Mesenchymal stem cell (in vitro differentiated cells and primary cell): ENCODE results near the gene DNAH14.

Experiments
- DNase-seq: peaks from one replicate; pipeline ENCODE4 v3.0.0-alpha.2; 2013
- H2AFZ ChIP-seq: one replicate; pipeline ENCODE4 v1.6.1; 2013; ENCODE audit warnings: low read depth, mild to moderate bottlenecking, control low read depth, inconsistent platforms, low read length, moderate library complexity
- H2AK5ac ChIP-seq: 2 replicates; pipeline ENCODE4 v1.6.1; 2013; ENCODE audit warnings: low read length, moderate library complexity, mild to moderate bottlenecking, inconsistent platforms; ENCODE audit not compliant: severe bottlenecking
- H2BK120ac ChIP-seq: one replicate; pipeline ENCODE4 v1.6.1; 2013; ENCODE audit warnings: low read depth, mild to moderate bottlenecking, inconsistent platforms, low read length, moderate library complexity
- H2BK12ac ChIP-seq, 2 experiments: one replicate each; pipeline ENCODE4 v1.6.1; 2013; ENCODE audit warnings: inconsistent platforms in 2 of 2, low read length in 2 of 2, mild to moderate bottlenecking in 2 of 2, moderate library complexity in 2 of 2, control low read depth in 1 of 2
- H2BK15ac ChIP-seq: one replicate; pipeline ENCODE4 v1.6.1; 2013; ENCODE audit warnings: mild to moderate bottlenecking, low read depth, inconsistent platforms; ENCODE audit not compliant: poor library complexity, severe bottlenecking
- H2BK5ac ChIP-seq: 2 replicates; pipeline ENCODE4 v1.6.1; 2013; ENCODE audit warnings: low read depth, mild to moderate bottlenecking, low read length, control low read depth, inconsistent platforms; ENCODE audit not compliant: poor library complexity, severe bottlenecking
- H3K14ac ChIP-seq, 2 experiments: one replicate each; pipeline ENCODE4 v1.6.1; 2013; ENCODE audit warnings: inconsistent platforms in 2 of 2, low read length in 2 of 2, control low read depth in 1 of 2, mild to moderate bottlenecking in 1 of 2, moderate library complexity in 1 of 2
- H3K18ac ChIP-seq, 2 experiments: one replicate each; pipeline ENCODE4 v1.6.1; 2013; ENCODE audit warnings: inconsistent platforms in 2 of 2, low read length in 2 of 2, control low read depth in 1 of 2, low read depth in 1 of 2, mild to moderate bottlenecking in 1 of 2
- H3K23ac ChIP-seq, 2 experiments: one replicate each; pipeline ENCODE4 v1.6.1; 2013; ENCODE audit warnings: inconsistent platforms in 2 of 2, low read length in 2 of 2, mild to moderate bottlenecking in 2 of 2, moderate library complexity in 2 of 2, control low read depth in 1 of 2
- H3K27ac ChIP-seq: 2 replicates; pipeline ENCODE4 v1.5.1; 2013; ENCODE audit warnings: mild to moderate bottlenecking, moderate library complexity, low read length, control low read depth, inconsistent platforms; ENCODE audit not compliant: poor library complexity, severe bottlenecking
- H3K27me3 ChIP-seq, 2 experiments: 2 replicates each; pipeline versions ENCODE4 v1.6.1 to v1.7.0; 2013; ENCODE audit warnings: low read length in 2 of 2, mild to moderate bottlenecking in 2 of 2, moderate library complexity in 2 of 2, control low read depth in 1 of 2, inconsistent platforms in 1 of 2; ENCODE audit not compliant: control insufficient read depth in 1 of 2, insufficient read depth in 1 of 2
- H3K36me3 ChIP-seq, 2 experiments: 2 replicates each; pipeline versions ENCODE4 v1.6.1 to v1.7.0; 2013; ENCODE audit warnings: low read length in 2 of 2, control low read depth in 1 of 2, inconsistent platforms in 1 of 2, low read depth in 1 of 2, mild to moderate bottlenecking in 1 of 2; ENCODE audit not compliant: insufficient read depth in 2 of 2, control insufficient read depth in 1 of 2
- H3K4ac ChIP-seq, 2 experiments: one replicate each; pipeline ENCODE4 v1.6.1; 2013; ENCODE audit warnings: inconsistent platforms in 2 of 2, low read length in 2 of 2, mild to moderate bottlenecking in 2 of 2, moderate library complexity in 2 of 2, control low read depth in 1 of 2, low read depth in 1 of 2
- H3K4me1 ChIP-seq: 2 replicates; pipeline ENCODE4 v1.6.1; 2013; ENCODE audit warnings: low read depth, low read length, control low read depth; ENCODE audit not compliant: control insufficient read depth, insufficient read depth
- H3K4me2 ChIP-seq: 2 replicates; pipeline ENCODE4 v1.6.1; 2013; ENCODE audit warnings: low read length, mild to moderate bottlenecking, inconsistent platforms; ENCODE audit not compliant: poor library complexity, severe bottlenecking
- H3K4me3 ChIP-seq, 2 experiments: 2 replicates each; pipeline versions ENCODE4 v1.5.1 to v1.7.0; 2013; ENCODE audit warnings: low read length in 2 of 2, mild to moderate bottlenecking in 2 of 2, control low read depth in 1 of 2, low read depth in 1 of 2; ENCODE audit not compliant: insufficient read depth in 1 of 2
- H3K79me1 ChIP-seq: replicated peaks from 2 replicates; pipeline ENCODE4 v1.6.1; 2013; ENCODE audit warnings: mild to moderate bottlenecking, control low read depth, low read length, inconsistent platforms; ENCODE audit not compliant: poor library complexity, severe bottlenecking
- H3K9ac ChIP-seq: 2 replicates; pipeline ENCODE4 v1.7.0; 2013; ENCODE audit warnings: mild to moderate bottlenecking, low read length, moderate library complexity
- H3K9me3 ChIP-seq: 2 replicates; pipeline ENCODE4 v1.7.0; 2013; ENCODE audit warnings: mild to moderate bottlenecking, low read length; ENCODE audit not compliant: control insufficient read depth
- H4K8ac ChIP-seq: one replicate; pipeline ENCODE4 v1.6.1; 2013; ENCODE audit warnings: inconsistent platforms, mild to moderate bottlenecking, low read length, moderate library complexity
- H4K91ac ChIP-seq: one replicate; pipeline ENCODE4 v1.6.1; 2013; ENCODE audit warnings: mild to moderate bottlenecking, low read length, inconsistent platforms
- WGBS: methylation state at CpG from one replicate; pipeline ENCODE4 v1.1.7; 2013; ENCODE audit warnings: mixed read lengths; 5-methylcytosine and 5-hydroxymethylcytosine counted together

The DNAH14 gene

DNA sequence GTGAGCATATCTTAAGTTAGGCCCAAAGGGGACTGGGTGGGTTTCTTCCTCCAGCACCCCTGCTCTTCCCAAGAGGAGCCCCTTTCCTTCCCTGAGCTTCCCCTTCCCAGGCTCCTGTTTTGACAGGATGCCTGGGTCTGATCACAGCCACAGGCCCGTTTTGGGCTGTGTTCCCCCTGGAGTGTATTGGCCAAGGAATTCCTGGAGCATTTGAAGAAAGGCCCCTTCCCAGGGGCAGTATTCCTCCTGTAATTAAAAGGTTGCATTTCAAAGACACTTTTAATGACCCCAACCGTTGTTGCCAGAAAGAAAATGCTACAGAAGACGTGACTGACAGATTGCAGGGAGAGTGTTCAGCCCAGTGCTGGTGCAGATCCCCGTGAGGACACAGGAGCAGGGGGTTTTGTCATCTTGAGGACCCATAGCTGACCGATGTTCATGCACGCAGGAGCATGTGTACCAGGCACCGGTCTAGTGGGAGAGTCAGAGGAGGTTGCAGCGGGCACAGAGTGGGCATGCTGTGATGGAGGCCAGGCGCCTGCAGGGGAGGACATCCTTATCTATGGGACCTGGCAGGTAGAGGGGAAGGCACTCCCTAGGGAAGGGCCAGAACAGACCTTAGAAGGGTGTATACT, 517.6 kb downstream of the DNAH14 start:
- Histone ChIP-seq H3K4me2 (no peak overlapping the region), H3K79me1 (no peaks in the 10 kb centered on the region), H4K8ac (no peak overlapping the region), H2AFZ (no peak overlapping the region), H3K27ac (no peak overlapping the region), H3K4me1 (peaks cover 39% of the 10 kb centered on the region), H2BK12ac (no peak overlapping the region), H2AK5ac (peak overlapping the region; percentile 38), H3K27me3 (peaks cover 0 to 14% of the 10 kb centered on the region in 2 experiments), H3K4ac (peak overlapping the region in 1 of 2 experiments; percentile 13), H4K91ac (no peak overlapping the region), H3K9me3 (no peaks in the 10 kb centered on the region), H3K14ac (no peak overlapping the region), H3K23ac (no peak overlapping the region), H3K4me3 (no peak overlapping the region), H2BK15ac (peak overlapping the region; percentile 39), H2BK5ac (no peak overlapping the region), H3K9ac (peak overlapping the region; percentile 37), H2BK120ac (peak overlapping the region; percentile 29), H3K18ac (no peak overlapping the region), H3K36me3 (no peaks in the 10 kb centered on the region)
- DNase-seq = no peak
- 53% methylated on average over 9 of the region's 9 CpGs for WGBS

DNA sequence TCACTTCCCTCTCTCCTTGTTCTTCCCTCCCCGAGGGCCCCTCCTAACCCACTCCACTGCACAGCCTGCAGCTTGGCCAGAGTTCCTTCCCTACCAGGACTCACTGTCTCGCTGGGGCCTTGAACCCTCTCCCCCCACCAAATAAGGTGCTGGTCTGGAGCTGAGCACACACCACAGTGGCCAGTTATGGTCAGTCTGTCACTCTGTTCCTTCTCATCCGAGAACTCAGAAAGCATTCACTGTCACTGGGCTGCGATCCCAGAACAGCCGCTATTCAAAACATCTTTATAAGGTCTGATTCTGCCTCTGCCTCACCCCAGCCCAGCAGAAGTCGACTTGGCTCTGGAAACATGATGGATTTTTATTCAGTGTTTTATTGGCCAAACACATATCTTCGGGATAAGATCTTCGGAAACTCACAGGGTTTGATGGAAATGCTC, 518.2 kb downstream of the DNAH14 start:
- Histone ChIP-seq H2BK120ac (no peak overlapping the region), H3K27ac (no peak overlapping the region), H2BK5ac (no peak overlapping the region), H3K9me3 (no peaks in the 10 kb centered on the region), H3K14ac (peak overlapping the region in 1 of 2 experiments; percentile 53), H2BK12ac (peak overlapping the region in 1 of 2 experiments; percentile 67), H3K36me3 (no peaks in the 10 kb centered on the region), H3K27me3 (peaks cover 0 to 14% of the 10 kb centered on the region in 2 experiments), H4K91ac (no peak overlapping the region), H3K4me3 (peak overlapping the region in 1 of 2 experiments; percentile 51), H2BK15ac (peak overlapping the region; percentile 65), H2AFZ (no peak overlapping the region), H3K4ac (no peak overlapping the region), H3K4me2 (no peak overlapping the region), H2AK5ac (peak overlapping the region; percentile 55), H3K4me1 (peaks cover 38% of the 10 kb centered on the region), H4K8ac (no peak overlapping the region), H3K79me1 (no peaks in the 10 kb centered on the region), H3K23ac (no peak overlapping the region), H3K9ac (peak overlapping the region; percentile 37), H3K18ac (peak overlapping the region in 1 of 2 experiments; percentile 30)
- WGBS = 84% methylated on average over 8 of the region's 8 CpGs
- no peak for DNase-seq

DNA sequence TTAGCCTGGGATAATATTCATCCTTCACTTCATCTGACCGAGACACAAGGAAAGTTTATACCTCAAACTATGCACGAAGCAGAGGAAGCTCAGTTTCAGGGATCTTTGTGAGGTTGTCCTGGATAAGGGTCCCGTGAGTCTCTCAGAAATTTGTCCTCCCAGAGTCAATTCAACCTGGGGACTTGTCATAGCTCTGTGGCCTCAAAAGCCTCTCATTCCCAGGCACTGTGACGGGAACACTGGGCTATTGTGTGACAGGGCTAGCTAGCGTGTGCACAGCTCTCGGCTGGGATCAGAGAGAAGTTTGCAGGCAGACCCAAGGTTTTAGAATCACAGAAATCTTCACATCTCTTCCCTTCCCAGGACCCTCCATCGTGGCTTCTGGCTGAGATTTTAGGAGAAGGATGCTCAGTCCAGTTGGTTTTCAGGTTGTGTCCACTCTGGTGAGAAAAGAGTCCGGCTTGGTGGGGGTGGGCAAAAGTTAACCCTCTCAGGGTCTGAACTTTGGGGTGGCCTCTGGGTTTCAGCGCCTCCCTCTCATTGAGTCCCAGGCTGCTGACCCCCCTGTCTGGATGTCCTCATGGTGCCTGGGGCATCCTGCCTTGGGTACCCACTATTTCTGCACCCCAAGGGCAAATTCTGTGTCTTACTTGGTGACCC, 518.8 kb downstream of the DNAH14 start:
- 88% methylated on average over 9 of the region's 9 CpGs for WGBS

More for the DNA sequence above, 518.8 kb downstream of the DNAH14 start:
- peak overlapping the region in 1 of 2 experiments; percentile 51 for H3K4me3 ChIP-seq
- H2AK5ac ChIP-seq = peak overlapping the region; percentile 84
- no peaks in the 10 kb centered on the region for H3K36me3 ChIP-seq
- peaks cover 0 to 14% of the 10 kb centered on the region in 2 experiments for H3K27me3 ChIP-seq
- no peaks in the 10 kb centered on the region for H3K9me3 ChIP-seq
- H3K27ac ChIP-seq = no peak overlapping the region
- H3K4me2 ChIP-seq = no peak overlapping the region
- H3K23ac ChIP-seq = no peak overlapping the region
- peaks cover 33% of the 10 kb centered on the region for H3K4me1 ChIP-seq
- H3K79me1 ChIP-seq = no peaks in the 10 kb centered on the region
- no peak overlapping the region for H4K91ac ChIP-seq
- no peak overlapping the region for H3K14ac ChIP-seq
- no peak overlapping the region for H2BK120ac ChIP-seq
- DNase-seq = no peak
- no peak overlapping the region for H4K8ac ChIP-seq
- no peak overlapping the region for H2BK12ac ChIP-seq
- no peak overlapping the region for H2AFZ ChIP-seq
- H2BK15ac ChIP-seq = no peak overlapping the region
- peak overlapping the region; percentile 4 for H2BK5ac ChIP-seq
- peak overlapping the region; percentile 37 for H3K9ac ChIP-seq
- no peak overlapping the region for H3K18ac ChIP-seq
- H3K4ac ChIP-seq = no peak overlapping the region
